Measurements from ENCODE around the gene SRRM2. TPM values are rescaled to one million over a fixed set of nuclear protein-coding genes. Genes with fewer than 3 reads are reported as not detected.

Gene SRRM2
- polyA plus RNA-seq, 1 experiment, result 105 TPM

GRCh38 chr16:2819179-2819938 is 66.9 kb downstream of the SRRM2 start:
- POLR2A ChIA-PET, result no interaction called here
- no peak for TF ChIP-seq CTCF (IDR thresholded peaks at IDR 0.05; ENCODE audit: insufficient read depth, low read depth, low read length)

DNA sequence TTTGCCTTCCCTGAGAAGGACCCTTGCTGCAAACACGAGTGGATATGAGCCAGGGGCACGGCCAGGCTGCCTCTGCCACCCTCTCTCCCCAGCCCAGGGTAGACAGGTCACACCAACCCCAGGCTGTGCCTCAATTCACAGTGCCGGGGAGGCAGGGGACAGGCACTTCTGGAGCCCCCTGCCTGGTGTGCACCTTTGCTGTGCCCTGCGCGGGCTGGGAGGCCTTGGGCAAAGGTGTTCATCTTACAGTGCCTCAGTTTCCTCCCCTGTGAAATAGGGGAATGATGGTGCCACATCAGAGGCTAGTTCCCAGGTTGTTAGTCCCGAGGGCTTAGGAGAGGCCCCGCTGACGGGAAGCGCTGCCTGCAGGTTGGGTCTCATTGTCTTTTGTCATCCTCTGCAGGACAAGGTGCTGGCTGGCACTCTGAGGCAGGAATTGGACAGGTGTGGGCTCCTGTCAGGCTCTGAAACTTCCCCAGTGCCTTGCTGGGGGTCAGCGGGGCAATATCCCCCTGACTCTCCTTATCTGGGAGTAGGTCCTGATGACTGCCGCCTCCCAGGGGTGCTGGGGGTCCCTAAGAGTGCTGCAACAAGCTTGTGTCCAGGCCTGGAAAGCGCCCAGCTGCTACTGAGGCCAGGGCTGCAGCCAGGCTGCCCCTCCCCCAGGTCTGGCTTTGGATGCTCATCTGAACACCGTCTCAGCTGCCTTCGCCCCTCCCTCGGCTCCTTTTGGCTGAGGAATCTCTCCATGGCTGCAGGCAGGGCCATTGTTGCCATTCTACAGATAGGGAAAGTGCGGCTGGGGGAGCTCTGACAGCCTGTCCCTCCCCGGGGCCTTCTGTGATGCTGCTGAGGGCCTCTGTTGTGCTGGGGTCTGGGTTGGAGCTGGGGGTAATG is 67.7 kb downstream of the SRRM2 start:
- H3K36me3 ChIP-seq (ENCODE audit: control insufficient read depth, insufficient read depth, low read length), result no peaks in the 10 kb centered on the region
- ChIA-PET CTCF (interaction anchor here (1.3 to 2.3 kb wide), 2 partner anchors 18 to 20 kb away, joined by 3 to 7 read pairs; no protein-coding TSS in a partner anchor), POLR2A (no interaction called here)
- no peak for TF ChIP-seq CTCF (IDR thresholded peaks at IDR 0.05; ENCODE audit: insufficient read depth, low read depth, low read length)
- no peak for DNase-seq (ENCODE audit: low read depth)
- H3K4me3 ChIP-seq (ENCODE audit: low read depth, low read length), result no peak overlapping the region
- peaks cover 31% of the 10 kb centered on the region for H3K27me3 ChIP-seq (ENCODE audit: control insufficient read depth, insufficient read depth, low read length)

More at GRCh38 chr16:2819179-2819938, 66.9 kb downstream of the SRRM2 start:
- CTCF ChIA-PET, result interaction anchor here (1.3 kb wide), 1 partner anchor 19 kb away, joined by 3 read pairs; no protein-coding TSS in a partner anchor
- Histone ChIP-seq H3K27me3 (ENCODE audit: control insufficient read depth, insufficient read depth, low read length) (peaks cover 33% of the 10 kb centered on the region), H3K4me3 (ENCODE audit: low read depth, low read length) (no peak overlapping the region), H3K36me3 (ENCODE audit: control insufficient read depth, insufficient read depth, low read length) (no peaks in the 10 kb centered on the region)
- no peak for DNase-seq (ENCODE audit: low read depth)

Small RNAs within 50 kb of the gene (small RNA-seq; reads per million reads assigned to genes)
- not detected for gene SNORA3C (ENCODE audit: insufficient read length, low read depth, low replicate concordance)

Other genes starting within 250 kb of the SRRM2 start
- gene ATP6V0C, start 238.7 kb upstream of the SRRM2 start, polyA plus RNA-seq (2011; rRNA removed), result 15.4 and 32.9 TPM in 2 replicates
- 9.5 and 15.9 TPM in 2 replicates for gene AMDHD2, start 232.3 kb upstream of the SRRM2 start, polyA plus RNA-seq (2011; rRNA removed)
- gene CEMP1, start 221.2 kb upstream of the SRRM2 start, polyA plus RNA-seq (2011; rRNA removed), result not detected in 2 replicates
- gene PDPK1, start 214.6 kb upstream of the SRRM2 start, polyA plus RNA-seq (2011; rRNA removed), result 25.0 and 31.3 TPM in 2 replicates
- gene KCTD5, start 70.1 kb upstream of the SRRM2 start, polyA plus RNA-seq (2011; rRNA removed), result 25.4 and 34.5 TPM in 2 replicates
- 0.81 and 0.97 TPM in 2 replicates for gene PRSS27, start 32.4 kb upstream of the SRRM2 start, polyA plus RNA-seq (2011; rRNA removed)
- gene ELOB, start 24.6 kb downstream of the SRRM2 start, polyA plus RNA-seq (2011; rRNA removed), result 212 and 215 TPM in 2 replicates
- gene PRSS33, start 34.9 kb downstream of the SRRM2 start, polyA plus RNA-seq (2011; rRNA removed), result not detected in 2 replicates
- not detected in 2 replicates for gene PRSS41, start 45.8 kb downstream of the SRRM2 start, polyA plus RNA-seq (2011; rRNA removed)
- 0.13 TPM in 1 of 2 replicates, not detected in the other for gene PRSS21, start 64.6 kb downstream of the SRRM2 start, polyA plus RNA-seq (2011; rRNA removed)
- gene ZG16B, start 77.7 kb downstream of the SRRM2 start, polyA plus RNA-seq (2011; rRNA removed), result 0.10 TPM in 2 replicates
- gene PRSS22, start 105.5 kb downstream of the SRRM2 start, polyA plus RNA-seq (2011; rRNA removed), result not detected in 2 replicates
- gene FLYWCH2, start 130.6 kb downstream of the SRRM2 start, polyA plus RNA-seq (2011; rRNA removed), result 25.6 and 39.9 TPM in 2 replicates
- 16.2 and 25.4 TPM in 2 replicates for gene FLYWCH1, start 159.3 kb downstream of the SRRM2 start, polyA plus RNA-seq (2011; rRNA removed)
- gene KREMEN2, start 211.6 kb downstream of the SRRM2 start, polyA plus RNA-seq (2011; rRNA removed), result not detected in 2 replicates
- gene PAQR4, start 216.7 kb downstream of the SRRM2 start, polyA plus RNA-seq (2011; rRNA removed), result 2.7 and 4.4 TPM in 2 replicates
- gene PKMYT1, start 227.8 kb downstream of the SRRM2 start, polyA plus RNA-seq (2011; rRNA removed), result 3.6 and 6.9 TPM in 2 replicates